GM18517 (cell line): ENCODE data around the gene GGT6.
"Not testable (repeated sequence)": the region's sequence is repeated elsewhere in the genome, so short reads cannot be mapped to it uniquely, and the experiment has no call there.

Experiments used
- ATAC-seq: cut with Tn5 transposase; IDR thresholded peaks from one replicate; pipeline ENCODE4 v1.9.1; 2021; ENCODE audit warnings: mild to moderate bottlenecking, moderate library complexity; ENCODE audit not compliant: unreplicated experiment

The GGT6 gene

GRCh38 chr17:4592240-4593005 is 32.0 kb upstream of the GGT6 start:
- ATAC-seq = no peak

DNA sequence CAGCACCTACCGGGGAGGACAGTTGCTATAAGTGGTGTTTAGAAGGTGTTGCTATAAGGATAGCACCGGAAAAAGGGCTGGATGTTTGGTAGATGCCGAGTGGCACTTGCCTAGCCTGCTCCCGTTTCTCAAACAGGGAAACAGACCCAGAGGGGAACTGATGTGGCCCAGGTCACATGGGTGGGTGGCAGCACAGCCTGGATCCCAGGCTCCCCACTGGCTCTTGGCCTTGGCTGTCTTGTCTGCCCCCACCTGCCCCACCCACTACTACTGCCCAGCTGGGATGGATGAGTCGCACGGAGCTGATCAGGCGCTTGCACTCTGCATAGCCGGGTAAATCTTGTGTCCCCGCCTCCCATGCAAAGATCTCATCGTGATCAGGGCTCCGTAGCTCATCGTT is 31.2 kb upstream of the GGT6 start:
- no peak for ATAC-seq

DNA sequence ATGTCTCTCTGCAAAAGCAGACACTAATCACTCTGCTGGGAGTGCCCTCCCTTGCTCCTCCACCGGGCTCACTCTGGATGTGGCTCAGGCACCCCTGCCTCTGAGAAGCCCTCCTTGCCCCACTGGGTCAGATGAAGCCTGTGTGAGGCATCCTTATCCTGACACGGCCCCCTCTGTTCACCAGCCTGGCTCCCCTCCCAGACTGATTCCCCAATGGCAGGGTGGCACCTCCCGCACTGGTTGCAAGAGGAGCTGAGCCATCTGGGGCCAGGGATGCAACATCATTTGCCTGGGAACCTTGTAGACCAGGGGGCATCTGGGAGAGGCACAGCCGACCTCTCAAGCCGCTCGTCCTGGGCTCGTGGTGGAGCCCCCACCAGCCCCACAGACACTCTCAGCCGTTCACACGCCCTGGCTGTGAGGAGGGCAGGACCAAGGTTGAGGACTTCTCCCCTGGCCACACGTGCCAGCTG is 30.6 kb upstream of the GGT6 start:
- ATAC-seq = no peak

GRCh38 chr17:4590042-4590441 is 29.7 kb upstream of the GGT6 start:
- not testable (repeated sequence) for ATAC-seq

DNA sequence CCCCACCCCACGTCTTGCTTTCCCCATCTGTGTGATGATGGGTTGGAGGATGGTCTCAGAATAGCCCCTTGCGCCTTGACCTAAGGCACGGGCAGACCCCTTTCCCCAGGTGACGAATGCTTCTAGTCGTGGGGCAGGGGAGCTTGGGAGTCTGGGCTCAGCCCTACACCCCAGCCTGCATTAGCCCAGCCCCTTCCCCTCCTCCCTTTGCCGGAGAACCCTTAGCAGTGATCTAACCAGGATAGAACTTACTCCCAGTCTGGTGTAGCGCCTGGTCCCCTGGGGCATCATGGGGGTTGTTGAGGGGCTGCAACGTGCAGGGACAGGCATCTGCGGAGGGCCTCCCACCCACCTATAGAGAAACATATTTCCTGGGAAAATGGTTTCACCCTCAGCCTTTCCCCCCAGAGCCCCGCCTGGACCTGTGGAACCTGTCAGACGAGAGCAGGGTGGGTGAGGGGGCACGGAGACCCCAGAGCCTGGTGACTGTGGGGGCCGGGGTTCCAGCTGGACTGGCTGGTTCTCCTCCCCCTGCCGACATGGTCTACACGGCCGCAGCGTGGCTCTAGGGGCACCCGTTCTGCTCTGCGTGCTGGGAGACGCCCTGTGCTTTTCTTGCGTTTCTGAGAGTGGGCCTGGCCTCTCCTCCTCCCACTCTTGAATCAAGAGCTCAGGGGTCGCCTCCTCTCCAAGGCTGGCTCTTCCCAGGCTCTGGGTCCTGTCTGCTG is 28.7 kb upstream of the GGT6 start:
- no peak for ATAC-seq

DNA sequence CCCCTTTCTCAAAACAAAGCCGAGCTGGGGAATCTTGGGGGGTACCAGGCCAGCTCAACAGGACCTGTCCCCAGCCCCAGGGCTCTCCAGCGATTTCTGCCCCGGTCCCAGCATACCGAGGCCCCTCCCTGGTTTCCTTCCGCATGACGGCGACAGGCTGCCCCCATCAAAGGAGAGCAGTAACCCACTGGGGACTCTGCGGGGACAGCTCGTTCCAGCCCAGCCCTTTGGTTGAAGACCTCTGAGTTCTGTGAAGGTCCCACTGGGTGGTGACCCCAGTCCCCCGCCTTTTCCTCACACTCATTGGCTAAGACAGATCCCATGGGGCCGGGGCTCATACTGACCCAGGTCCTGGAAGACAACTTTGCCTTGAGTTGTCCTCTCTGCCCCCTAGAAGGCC is 28.0 kb upstream of the GGT6 start:
- no peak for ATAC-seq

DNA sequence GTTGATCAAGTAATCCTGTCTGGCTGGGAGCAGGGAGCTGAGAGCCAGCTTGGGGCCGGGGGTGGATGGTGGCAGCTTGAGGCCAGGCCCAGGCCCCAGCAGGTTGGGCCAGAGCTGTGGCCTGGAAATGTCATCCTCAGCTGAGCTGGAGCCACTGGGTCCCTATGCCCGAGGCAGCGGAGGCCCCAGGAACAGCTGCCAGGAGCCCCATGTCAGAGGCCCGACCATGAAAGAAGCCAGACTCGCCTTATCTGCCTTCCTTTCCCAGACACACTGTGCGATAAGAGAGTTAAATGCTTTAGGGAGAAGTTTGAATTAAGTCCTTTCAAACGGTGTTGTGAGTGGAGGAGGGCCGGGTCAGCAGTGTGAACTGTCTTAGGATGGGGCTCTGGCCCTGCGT is 27.4 kb upstream of the GGT6 start:
- ATAC-seq = no peak

DNA sequence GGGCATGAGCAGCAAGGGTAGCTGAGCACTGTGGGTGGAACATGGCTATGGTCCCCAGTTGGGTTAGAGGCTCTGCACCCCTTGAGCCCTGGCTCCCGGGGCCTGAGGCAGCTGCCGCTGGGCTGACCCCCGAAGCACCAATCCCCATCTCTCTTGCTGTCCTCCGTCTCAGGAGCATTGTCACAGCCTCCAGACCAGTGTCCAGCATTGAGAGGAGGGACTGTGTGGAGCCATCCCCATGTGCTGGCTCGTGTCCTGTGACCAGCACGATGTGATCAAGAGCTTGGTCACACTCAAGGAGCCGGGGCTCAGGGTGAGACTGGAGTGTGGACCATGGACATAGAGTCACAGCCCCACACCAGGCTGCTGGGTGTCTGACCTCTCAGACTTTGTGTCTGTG is 26.8 kb upstream of the GGT6 start:
- ATAC-seq = no peak

- no peak for ATAC-seq
These were observed 25.7 kb upstream of the GGT6 start for GRCh38 chr17:4586043-4586442.

- no peak for ATAC-seq
These were observed 25.2 kb upstream of the GGT6 start for GRCh38 chr17:4585638-4585994.

- ATAC-seq = no peak
These were observed 24.7 kb upstream of the GGT6 start for GRCh38 chr17:4584917-4585637.

DNA sequence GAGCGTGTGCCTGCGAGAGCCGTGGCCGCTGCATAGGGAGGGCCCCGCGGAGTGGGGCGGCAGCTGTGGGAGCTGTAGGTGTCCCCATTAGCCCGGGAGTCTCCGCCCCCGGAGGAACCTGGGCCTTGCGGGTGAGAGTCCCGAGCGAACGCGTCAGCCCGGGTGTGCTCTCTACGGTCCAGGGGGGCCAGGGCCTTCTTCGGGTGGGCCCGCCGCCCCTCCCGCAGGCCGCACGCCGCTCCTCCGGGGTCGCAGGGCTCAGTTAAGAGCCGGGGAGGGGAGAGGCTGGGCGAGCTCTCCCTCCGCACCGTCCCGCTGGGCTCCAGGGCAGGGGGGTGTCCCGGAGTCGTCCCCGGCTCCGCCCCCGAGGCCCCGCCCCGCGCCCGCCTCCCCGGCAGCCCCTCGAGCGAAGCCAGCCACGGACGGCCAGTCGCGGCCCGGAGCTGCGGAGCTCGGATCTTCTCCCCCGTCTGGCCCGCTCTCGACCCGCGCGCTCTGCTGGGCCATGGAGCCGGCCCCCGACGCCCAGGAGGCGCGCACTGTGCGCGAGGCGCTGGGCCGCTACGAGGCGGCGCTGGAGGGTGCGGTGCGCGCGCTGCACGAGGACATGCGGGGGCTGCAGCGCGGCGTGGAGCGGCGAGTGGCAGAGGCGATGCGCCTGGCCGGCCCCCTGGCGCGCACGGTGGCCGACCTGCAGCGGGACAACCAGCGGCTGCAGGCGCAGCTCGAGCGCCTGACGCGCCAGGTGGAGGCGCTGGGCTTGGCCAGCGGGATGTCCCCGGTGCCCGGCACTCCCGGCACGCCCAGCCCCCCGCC is 23.9 kb upstream of the GGT6 start, which contains the start of gene SMTNL2:
Gene SMTNL2, plus strand, starts transcription at position 429 of the 816 bp plus-strand sequence. Its CDS starts 77 bp downstream, at position 506.
- ATAC-seq = no peak

DNA sequence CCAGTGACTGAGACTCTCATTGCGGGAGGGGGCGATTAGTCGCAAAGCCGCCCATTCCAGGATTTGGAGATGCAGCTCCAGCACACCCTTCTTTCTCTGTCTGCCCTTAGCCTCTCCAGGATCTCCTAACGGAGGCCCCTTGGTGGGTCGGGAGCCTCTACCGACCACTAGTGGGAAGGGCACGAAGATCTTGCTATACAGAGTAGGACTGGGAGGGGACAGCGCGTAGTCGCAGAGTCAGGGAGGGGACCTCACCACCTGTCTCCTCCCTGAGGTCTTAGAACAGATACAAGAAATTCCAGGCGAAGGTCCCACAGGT is 23.4 kb upstream of the GGT6 start:
- ATAC-seq = no peak

DNA sequence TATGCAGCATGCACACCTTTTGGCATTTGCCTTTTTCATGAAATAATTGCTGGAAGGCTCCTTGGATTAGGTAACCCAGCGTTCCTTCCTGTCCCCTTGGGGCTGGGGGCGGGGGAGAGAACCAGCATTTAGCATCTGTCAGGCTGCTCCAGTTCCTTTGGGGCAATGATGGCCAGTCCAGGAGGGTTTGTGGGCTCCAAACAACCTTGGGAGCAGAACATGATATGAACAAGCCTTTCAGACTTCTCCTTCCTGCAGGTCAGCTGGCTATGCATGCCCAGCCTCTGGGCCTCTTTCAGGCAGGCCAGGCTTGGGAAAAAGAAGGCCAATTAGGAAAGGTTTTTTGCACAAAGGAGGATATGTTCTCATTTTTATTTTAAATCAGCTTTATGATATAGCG is 22.8 kb upstream of the GGT6 start:
- ATAC-seq = no peak

DNA sequence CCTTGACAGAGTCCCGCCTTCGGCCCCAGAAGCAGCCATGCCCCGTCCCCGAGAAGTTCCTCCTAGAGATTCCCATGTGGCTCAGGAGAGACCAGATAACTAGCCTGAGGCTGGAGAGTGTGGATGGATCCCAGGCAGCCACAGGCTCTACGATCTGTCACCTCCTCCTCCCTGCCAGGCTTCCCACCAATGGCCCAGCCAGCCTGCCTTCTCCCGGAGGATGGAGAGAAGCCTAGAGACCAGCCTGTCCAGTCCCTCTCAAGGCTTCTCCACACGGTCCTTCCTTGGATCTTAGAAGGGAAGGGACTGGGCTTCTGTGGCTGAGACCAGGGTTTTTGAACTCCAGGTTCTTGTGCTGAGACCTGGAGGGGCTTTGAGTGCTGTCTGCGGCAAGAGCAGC is 22.3 kb upstream of the GGT6 start:
- no peak for ATAC-seq

DNA sequence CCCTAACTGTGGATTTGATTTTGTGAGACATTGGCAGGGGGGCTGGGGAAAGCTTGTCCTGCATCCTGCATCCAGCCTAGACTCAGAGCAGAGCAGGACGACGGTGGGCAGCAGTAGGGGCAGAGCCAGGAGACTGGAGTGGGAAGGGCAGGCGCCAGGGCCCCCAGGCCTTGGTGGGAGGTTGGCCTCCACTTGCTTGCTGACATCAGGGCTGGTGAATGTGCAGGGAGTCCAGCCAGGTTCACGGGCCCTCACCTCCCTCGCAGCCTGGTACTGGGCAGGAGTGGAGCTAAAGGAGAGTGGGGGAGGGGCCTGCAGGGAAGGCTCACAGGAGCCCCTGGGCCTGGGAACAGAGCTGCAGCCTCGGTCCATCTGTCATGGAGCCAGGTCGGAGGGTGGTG is 21.7 kb upstream of the GGT6 start:
- no peak for ATAC-seq

GRCh38 chr17:4580291-4580690 is 19.9 kb upstream of the GGT6 start:
- ATAC-seq = no peak

GRCh38 chr17:4579678-4580077 is 19.3 kb upstream of the GGT6 start:
- no peak for ATAC-seq

DNA sequence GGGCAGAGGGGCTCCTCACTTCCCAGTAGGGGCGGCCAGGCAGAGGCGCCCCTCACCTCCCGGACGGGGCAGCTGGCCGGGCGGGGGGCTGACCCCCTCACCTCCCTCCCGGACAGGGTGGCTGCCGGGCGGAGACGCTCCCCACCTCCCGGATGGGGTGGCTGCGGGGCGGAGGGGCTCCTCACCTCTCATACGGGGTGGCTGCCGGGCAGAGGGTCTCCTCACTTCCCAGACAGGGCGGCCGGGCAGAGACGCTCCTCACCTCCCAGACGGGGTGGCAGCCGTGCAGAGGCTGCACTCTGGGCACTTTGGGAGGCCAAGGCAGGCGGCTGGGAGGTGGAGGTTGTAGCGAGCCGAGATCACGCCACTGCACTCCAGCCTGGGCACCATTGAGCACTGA is 18.0 kb upstream of the GGT6 start:
- not testable (repeated sequence) for ATAC-seq

DNA sequence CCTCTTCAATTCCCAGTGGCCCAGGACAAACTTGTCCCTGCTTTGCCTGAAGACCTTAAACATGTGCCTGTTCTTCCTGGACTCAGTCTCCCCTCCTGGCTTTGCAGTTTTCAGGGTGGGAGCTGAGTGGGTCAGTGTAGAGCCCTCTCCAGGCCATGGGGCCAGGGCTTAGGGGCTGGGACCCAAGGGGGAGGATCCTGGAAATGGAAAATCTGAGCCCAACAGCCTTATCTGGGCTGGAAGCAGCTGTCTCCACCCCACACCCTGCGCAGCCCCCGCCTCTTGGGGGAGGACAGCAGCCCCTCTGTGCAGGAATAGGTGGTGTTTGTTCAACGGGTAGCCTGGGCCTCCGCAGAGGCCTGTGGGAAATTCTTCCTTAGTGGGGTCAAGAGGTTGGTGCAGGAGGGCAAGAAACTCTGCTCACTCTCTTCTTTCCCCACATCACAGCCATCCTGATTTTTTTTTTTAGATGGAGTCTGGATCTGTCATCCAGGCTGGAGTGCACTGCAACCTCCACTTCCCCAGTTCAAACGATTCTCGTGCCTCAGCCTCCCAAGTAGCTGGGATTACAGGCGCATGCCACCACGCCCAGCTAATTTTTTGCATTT is 17.1 kb upstream of the GGT6 start:
- no peak for ATAC-seq
